GM13976 (cell line): Measurements from ENCODE around the gene MICAL3.
A peak's percentile ranks its signal among the peaks of the same experiment; 100 is the strongest.
"Not testable (repeated sequence)": the region's sequence is repeated elsewhere in the genome, so short reads cannot be mapped to it uniquely, and the experiment has no call there.

ENCODE experiments used
- DNase-seq: peaks from one replicate; pipeline ENCODE4 v3.0.0; 2012; ENCODE audit warnings: low spot score
- in situ Hi-C: fragments of 300-500 bp; cut with MboI; formaldehyde crosslinking; loops from one replicate; pipeline ENCODE4 v1.12.0; 2022; ENCODE audit warnings: low sequenced_read_pairs, mixed read lengths, inconsistent platforms; ENCODE audit not compliant: unreplicated experiment
- TF ChIP-seq, protein P1 (sequence below): IDR thresholded peaks from 2 replicates; pipeline ENCODE4 v1.5.1; 2012; ENCODE audit warnings: borderline replicate concordance, mild to moderate bottlenecking; ENCODE audit not compliant: insufficient read depth; ENCODE audit errors: extremely low read depth, missing control alignments, control extremely low read depth

The MICAL3 gene, protein sequence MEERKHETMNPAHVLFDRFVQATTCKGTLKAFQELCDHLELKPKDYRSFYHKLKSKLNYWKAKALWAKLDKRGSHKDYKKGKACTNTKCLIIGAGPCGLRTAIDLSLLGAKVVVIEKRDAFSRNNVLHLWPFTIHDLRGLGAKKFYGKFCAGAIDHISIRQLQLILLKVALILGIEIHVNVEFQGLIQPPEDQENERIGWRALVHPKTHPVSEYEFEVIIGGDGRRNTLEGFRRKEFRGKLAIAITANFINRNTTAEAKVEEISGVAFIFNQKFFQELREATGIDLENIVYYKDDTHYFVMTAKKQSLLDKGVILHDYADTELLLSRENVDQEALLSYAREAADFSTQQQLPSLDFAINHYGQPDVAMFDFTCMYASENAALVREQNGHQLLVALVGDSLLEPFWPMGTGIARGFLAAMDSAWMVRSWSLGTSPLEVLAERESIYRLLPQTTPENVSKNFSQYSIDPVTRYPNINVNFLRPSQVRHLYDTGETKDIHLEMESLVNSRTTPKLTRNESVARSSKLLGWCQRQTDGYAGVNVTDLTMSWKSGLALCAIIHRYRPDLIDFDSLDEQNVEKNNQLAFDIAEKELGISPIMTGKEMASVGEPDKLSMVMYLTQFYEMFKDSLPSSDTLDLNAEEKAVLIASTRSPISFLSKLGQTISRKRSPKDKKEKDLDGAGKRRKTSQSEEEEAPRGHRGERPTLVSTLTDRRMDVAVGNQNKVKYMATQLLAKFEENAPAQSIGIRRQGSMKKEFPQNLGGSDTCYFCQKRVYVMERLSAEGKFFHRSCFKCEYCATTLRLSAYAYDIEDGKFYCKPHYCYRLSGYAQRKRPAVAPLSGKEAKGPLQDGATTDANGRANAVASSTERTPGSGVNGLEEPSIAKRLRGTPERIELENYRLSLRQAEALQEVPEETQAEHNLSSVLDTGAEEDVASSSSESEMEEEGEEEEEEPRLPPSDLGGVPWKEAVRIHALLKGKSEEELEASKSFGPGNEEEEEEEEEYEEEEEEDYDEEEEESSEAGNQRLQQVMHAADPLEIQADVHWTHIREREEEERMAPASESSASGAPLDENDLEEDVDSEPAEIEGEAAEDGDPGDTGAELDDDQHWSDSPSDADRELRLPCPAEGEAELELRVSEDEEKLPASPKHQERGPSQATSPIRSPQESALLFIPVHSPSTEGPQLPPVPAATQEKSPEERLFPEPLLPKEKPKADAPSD (N-terminal part only)

DNA sequence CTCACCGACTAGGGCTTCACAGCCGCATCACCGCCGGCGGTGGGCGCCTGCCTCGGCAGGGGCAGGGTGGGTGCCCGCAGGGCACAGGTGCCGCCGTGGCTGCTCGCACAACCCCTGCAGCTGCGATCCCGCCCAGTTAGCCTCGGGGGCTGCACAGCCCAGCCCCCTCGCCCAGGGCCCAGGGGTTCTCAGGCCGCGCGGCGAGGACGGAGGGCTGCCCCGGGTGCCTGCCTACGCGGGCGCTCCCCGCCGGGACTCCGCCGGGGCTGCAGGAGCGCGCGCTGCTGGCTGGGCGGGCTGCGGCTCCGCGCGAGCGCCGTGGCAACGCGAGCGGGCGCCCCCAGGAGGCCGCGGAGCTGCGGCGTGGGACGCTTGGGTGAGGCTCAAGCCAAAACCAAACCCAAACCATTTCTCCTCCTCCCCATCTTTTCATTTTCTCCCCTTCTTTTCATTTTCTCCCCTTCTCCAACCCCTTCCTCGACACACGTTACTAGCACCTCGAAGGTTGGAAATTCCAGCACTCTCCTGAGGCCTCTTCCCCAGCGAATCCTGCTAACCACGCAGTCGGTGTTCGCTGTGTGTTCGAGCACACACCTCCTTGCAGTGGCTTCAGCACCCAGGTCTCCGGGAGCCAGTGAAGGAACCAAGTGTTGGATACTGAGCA is at the start of gene MICAL3:
TSS of gene MICAL3 (minus strand) at position 286 of the 664 bp plus-strand sequence. CDS start 117,749 bp downstream, outside the sequence.
- peak; percentile 92 for DNase-seq
- in situ Hi-C loops = no loop called here
- TF ChIP-seq, protein P1, sequence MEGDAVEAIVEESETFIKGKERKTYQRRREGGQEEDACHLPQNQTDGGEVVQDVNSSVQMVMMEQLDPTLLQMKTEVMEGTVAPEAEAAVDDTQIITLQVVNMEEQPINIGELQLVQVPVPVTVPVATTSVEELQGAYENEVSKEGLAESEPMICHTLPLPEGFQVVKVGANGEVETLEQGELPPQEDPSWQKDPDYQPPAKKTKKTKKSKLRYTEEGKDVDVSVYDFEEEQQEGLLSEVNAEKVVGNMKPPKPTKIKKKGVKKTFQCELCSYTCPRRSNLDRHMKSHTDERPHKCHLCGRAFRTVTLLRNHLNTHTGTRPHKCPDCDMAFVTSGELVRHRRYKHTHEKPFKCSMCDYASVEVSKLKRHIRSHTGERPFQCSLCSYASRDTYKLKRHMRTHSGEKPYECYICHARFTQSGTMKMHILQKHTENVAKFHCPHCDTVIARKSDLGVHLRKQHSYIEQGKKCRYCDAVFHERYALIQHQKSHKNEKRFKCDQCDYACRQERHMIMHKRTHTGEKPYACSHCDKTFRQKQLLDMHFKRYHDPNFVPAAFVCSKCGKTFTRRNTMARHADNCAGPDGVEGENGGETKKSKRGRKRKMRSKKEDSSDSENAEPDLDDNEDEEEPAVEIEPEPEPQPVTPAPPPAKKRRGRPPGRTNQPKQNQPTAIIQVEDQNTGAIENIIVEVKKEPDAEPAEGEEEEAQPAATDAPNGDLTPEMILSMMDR = peak; percentile 95

DNA sequence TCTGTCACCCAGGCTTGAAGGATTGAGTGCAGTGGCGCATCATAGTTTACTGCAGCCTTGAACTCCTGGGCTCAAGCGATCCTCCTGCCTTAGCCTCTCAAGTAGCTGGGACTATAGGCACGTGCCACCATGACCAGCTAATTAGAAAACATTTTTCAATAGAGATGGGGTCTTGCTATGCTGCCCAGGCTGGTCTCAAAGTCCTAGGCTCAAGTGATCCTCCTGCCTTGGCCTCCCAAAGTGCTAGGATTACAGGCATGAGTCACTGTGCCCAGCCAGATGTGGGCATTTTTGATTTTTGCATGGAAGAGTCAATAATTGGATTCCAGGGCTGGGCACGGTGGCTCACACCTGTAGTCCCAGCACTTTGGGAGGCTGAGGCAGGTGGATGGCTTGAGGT is 49.6 kb upstream of the MICAL3 start:
- not testable (repeated sequence) for DNase-seq
- in situ Hi-C loops = loop anchor here (10.0 kb wide), 1 partner anchor 249 kb away; no protein-coding TSS in a partner anchor

DNA sequence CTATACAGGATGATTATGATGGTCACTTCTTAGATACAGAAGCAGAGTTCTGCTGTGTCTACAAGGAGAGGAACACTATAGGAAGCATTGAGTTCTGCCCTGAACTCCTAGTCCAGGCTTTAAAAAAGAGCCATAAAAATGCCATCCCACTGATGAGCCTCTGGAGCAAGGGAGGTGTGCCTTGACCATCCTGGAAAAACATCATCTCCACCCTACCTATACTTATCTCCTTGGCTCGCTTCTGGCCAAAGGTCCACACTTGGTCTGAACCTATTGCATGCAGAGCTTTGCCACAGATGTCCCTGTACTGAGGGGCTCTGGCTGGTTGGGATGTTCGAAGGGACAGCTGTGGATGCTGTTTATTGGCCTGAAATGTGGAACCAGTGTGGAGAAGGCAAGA is 49.1 kb upstream of the MICAL3 start:
- in situ Hi-C loops = loop anchor here (10.0 kb wide), 1 partner anchor 249 kb away; no protein-coding TSS in a partner anchor
- TF ChIP-seq, protein P1 = no peak
- no peak for DNase-seq

DNA sequence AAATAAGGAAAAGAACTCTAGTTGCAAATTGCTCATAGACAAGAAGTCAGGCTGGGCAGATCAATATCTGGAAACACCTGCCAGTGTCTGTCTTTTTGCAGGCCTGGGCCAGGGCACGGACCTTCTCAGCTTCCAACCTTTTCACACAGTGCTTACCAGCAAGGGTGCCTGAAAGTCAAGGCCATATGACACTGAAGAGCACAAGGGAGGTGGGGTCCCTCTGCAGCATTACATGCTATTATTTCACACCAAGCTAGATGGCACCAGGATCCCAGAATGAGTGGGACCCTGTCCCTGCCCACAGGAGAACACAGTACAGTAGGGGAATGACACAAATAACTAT is 47.6 kb upstream of the MICAL3 start:
- in situ Hi-C loops = loop anchor here (10.0 kb wide), 1 partner anchor 247 kb away; no protein-coding TSS in a partner anchor
- TF ChIP-seq, protein P1 = no peak
- DNase-seq = no peak

DNA sequence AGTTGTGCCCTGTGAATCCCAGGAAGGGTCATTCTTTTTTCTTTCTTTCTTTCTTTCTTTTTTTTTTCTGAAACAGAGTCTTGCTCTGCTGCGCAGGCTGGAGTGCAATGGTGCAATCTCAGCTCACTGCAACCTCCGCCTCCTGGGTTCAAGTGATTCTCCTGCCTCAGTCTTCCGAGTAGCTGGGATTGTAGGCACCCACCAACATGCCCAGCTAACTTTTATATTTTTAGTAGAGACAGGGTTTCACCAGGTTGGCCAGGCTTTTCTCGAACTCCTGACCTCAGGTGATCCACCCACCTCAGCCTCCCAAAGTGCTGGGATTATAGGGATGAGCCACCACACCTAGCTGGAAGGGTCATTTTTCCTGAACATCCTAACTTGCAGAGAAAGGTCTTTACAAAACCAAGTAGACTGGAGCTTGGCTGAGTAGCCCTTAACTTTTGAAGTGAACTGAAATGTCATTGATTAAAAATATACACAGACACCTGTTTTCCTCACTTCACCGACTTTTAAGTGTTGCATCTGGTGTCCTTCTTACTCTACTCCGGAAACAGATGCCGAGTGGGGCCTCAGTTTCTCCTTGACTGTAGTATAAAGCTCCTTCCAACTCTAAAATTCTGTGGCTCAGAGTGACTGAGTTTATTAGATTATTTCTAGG is 47.1 kb upstream of the MICAL3 start:
- in situ Hi-C loops = loop anchor here (10.0 kb wide), 1 partner anchor 247 kb away; no protein-coding TSS in a partner anchor
- DNase-seq = not testable (repeated sequence)

DNA sequence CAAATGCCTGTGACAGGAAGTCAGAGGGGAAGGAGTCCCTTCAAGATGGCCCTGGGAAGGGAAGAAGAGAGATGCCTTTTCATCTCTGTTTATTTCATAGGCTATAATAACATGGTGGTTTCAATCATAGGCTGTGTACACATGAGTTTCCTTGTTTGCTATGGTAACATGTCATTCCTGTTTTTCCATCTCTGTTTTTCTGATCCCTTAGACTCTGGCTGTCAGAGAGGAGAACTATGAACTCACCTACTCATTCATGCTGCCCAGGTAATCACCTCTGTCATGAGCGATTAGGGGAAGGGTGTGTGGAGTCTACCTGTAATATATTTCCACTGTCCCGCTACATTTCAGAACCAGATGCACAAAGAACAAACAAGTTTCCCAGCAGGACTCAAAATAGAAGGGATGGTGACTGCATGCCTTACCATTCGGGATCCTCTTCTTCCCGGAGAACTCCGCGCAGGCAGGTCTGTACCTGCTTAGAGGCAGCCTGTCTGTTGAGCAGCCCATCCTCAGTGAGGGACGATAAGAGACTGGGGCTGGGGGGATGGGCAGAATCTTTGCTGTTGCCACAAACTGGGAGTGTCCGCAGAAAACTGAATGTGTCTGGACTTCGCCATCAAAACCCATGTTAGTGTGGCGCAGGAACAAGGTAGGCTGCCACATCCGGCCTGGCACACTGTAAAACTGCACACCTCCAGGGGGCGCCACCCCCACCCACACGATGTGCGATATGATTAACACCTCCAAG is 46.4 kb upstream of the MICAL3 start:
- DNase-seq = no peak
- in situ Hi-C loops = loop anchor here (10.0 kb wide), 1 partner anchor 246 kb away; no protein-coding TSS in a partner anchor
- TF ChIP-seq, protein P1 = peak; percentile 30
